GM15510 (cell line): ENCODE measurements around the gene CADM1.

Source experiments
- POLR2A ChIP-seq: IDR thresholded peaks from 3 replicates; pipeline ENCODE4 v1.6.1; 2011; ENCODE audit warnings: borderline replicate concordance; ENCODE audit not compliant: insufficient read length; ENCODE audit errors: extremely low read depth

The CADM1 gene

DNA sequence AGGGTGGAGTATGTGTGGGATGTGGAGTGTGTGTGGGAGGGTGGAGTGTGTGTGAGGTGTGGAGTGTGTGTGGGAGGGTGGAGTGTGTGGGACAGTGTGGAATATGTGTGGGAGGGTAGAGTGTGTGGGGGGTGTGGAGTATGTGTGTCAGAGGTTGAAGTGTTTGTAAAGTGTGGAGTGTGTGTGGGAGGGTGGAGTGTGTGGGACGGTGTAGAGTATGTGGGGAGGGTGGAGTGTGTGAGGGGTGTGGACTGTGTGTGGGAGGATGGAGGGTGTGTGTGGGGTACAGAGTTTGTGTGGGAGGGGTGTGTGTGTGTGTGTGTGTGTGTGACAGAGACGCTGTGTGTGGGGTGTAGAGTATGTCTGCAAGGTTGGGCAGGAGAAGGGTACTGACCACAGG is 355.5 kb downstream of the CADM1 start:
- TF ChIP-seq POLR2A, result no peak

DNA sequence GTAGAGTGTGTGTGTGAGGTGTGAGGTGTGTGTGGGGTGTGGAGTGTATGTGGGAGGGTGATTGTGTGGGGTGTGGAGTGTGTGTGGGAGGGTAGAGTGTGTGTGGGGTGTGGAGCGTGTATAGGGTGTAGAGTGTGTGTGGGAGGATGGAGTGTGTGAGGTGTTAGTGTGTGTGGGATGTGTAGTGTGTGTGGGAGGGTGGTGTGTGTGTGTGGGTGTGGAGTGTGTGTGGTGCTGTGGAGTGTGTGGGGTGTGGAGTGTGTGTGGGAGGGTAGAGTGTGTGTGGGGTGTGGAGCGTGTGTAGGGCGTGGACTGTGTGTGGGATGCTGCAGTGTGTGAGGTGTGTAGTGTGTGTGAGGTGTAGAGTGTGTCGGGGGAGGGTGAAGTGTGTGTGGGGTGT is 356.1 kb downstream of the CADM1 start:
- no peak for TF ChIP-seq POLR2A

- TF ChIP-seq POLR2A, result no peak
Observed at GRCh38 chr11:115147243-115147807, 356.9 kb downstream of the CADM1 start.

GRCh38 chr11:115146425-115146824 is 357.8 kb downstream of the CADM1 start:
- TF ChIP-seq POLR2A, result no peak

- no peak for TF ChIP-seq POLR2A
Observed at GRCh38 chr11:115145324-115145723, 358.9 kb downstream of the CADM1 start.

GRCh38 chr11:115144914-115145313 is 359.3 kb downstream of the CADM1 start:
- TF ChIP-seq POLR2A, result no peak

DNA sequence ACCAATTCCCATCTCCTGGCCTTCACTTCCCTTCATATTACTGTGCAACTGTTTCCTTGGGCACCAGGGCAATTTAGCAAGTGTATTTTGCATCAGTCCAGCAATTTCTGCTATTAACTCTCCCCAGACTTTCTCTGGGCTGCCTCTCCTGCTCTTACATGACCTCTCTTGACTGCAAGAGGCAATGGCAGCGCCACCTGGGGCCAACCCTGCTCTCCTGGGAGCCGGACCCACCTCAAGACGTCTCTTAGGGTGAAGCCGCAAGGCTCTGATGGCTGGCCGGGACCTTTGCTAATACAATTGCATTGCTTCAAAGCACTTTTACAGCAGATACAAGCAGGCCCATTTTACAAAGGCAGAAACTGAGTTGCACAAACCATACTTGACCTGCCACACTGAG is 360.2 kb downstream of the CADM1 start:
- TF ChIP-seq POLR2A, result no peak

- TF ChIP-seq POLR2A, result no peak
Observed at GRCh38 chr11:115141231-115142114, 362.7 kb downstream of the CADM1 start.

DNA sequence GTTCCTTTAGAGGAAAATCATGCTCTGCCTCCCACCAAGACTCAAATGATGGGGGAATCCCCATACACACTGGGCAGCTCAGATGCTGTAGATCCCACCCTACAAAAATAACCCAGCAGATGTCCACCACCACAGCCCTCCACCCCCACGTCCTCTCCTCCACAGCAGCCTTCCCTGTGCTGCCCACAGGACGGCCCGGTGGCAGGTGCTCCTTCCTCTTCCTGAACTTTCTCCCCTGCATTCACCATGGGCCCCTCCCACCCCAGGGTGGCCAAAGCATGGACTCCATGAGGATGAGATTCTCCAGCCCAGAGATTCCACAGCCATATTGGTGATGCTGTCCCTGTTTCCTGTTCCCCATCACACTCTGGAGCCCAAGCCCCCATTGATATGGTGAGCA is 368.3 kb downstream of the CADM1 start:
- TF ChIP-seq POLR2A, result no peak

GRCh38 chr11:115134926-115135325 is 369.3 kb downstream of the CADM1 start:
- no peak for TF ChIP-seq POLR2A

- TF ChIP-seq POLR2A, result no peak
Observed at GRCh38 chr11:115133475-115134209, 370.6 kb downstream of the CADM1 start.

- TF ChIP-seq POLR2A, result no peak
Observed at GRCh38 chr11:115132436-115133228, 371.6 kb downstream of the CADM1 start.

GRCh38 chr11:115129473-115130289 is 374.5 kb downstream of the CADM1 start:
- no peak for TF ChIP-seq POLR2A

GRCh38 chr11:115128226-115128625 is 376.0 kb downstream of the CADM1 start:
- TF ChIP-seq POLR2A, result no peak
